ENCODE measurements around the gene GPC5.

Gene GPC5

GRCh38 chr13:91370501-91370900 is 27.9 kb upstream of the GPC5 start:
- Histone ChIP-seq H2AK5ac (ENCODE audit: low read length) (no peak overlapping the region), H3K4ac (ENCODE audit: low read depth, low read length) (no peak overlapping the region), H3K79me1 (ENCODE audit: low read length) (peaks cover 5% of the 10 kb centered on the region), H2BK12ac (ENCODE audit: low read length) (no peak overlapping the region), H3K4me3 (ENCODE audit: low read depth, low read length) (no peak overlapping the region), H3K9ac (ENCODE audit: low read length) (no peak overlapping the region), H3K27ac (ENCODE audit: low read depth, low read length) (no peak overlapping the region), H3K4me1 (ENCODE audit: control insufficient read depth in 1 of 2, insufficient read depth in 2 of 2, low read length in 2 of 2) (peaks cover 5 to 10% of the 10 kb centered on the region in 2 experiments), H2BK120ac (ENCODE audit: insufficient read depth, low read length, poor library complexity) (no peak overlapping the region), H4K91ac (ENCODE audit: low read depth, low read length) (no peak overlapping the region), H3K79me2 (ENCODE audit: control insufficient read depth, insufficient read depth, low read length, poor library complexity) (no peaks in the 10 kb centered on the region), H3K9me3 (ENCODE audit: insufficient read depth, low read depth, low read length) (no peaks in the 10 kb centered on the region), H2BK5ac (ENCODE audit: low read depth, low read length, poor library complexity) (no peak overlapping the region), H3K4me2 (ENCODE audit: low read length) (no peak overlapping the region), H4K12ac (ENCODE audit: low read depth, low read length) (no peak overlapping the region), H3K18ac (ENCODE audit: low read length) (no peak overlapping the region), H3K27me3 (ENCODE audit: insufficient read depth, low read length) (no peaks in the 10 kb centered on the region), H3K23ac (ENCODE audit: low read length) (no peak overlapping the region), H4K8ac (ENCODE audit: low read depth, low read length) (no peak overlapping the region), H3K36me3 (ENCODE audit: control insufficient read depth in 1 of 2, insufficient read depth in 2 of 2, low read length in 2 of 2) (peaks cover 0 to 1% of the 10 kb centered on the region in 2 experiments), H3K14ac (ENCODE audit: low read length) (no peak overlapping the region), H2AFZ (ENCODE audit: insufficient read depth, low read length, poor library complexity) (no peak overlapping the region)
- no peak for DNase-seq
- no CpG with 5 or more reads among the region's 2 CpGs for WGBS (ENCODE audit: extremely low coverage, insufficient coverage, insufficient read length)

GRCh38 chr13:91372911-91373310 is 25.5 kb upstream of the GPC5 start:
- Histone ChIP-seq H4K12ac (ENCODE audit: low read depth, low read length) (no peak overlapping the region), H4K91ac (ENCODE audit: low read depth, low read length) (no peak overlapping the region), H3K36me3 (ENCODE audit: control insufficient read depth in 1 of 2, insufficient read depth in 2 of 2, low read length in 2 of 2) (peaks cover 0 to 1% of the 10 kb centered on the region in 2 experiments), H2BK5ac (ENCODE audit: low read depth, low read length, poor library complexity) (no peak overlapping the region), H3K4me2 (ENCODE audit: low read length) (no peak overlapping the region), H3K23ac (ENCODE audit: low read length) (no peak overlapping the region), H3K27ac (ENCODE audit: low read depth, low read length) (no peak overlapping the region), H3K79me2 (ENCODE audit: control insufficient read depth, insufficient read depth, low read length, poor library complexity) (no peaks in the 10 kb centered on the region), H2AFZ (ENCODE audit: insufficient read depth, low read length, poor library complexity) (no peak overlapping the region), H3K79me1 (ENCODE audit: low read length) (peaks cover 5% of the 10 kb centered on the region), H2BK12ac (ENCODE audit: low read length) (no peak overlapping the region), H3K14ac (ENCODE audit: low read length) (no peak overlapping the region), H3K27me3 (ENCODE audit: insufficient read depth, low read length) (no peaks in the 10 kb centered on the region), H3K4ac (ENCODE audit: low read depth, low read length) (no peak overlapping the region), H3K4me1 (ENCODE audit: control insufficient read depth in 1 of 2, insufficient read depth in 2 of 2, low read length in 2 of 2) (peaks cover 5 to 9% of the 10 kb centered on the region in 2 experiments), H3K18ac (ENCODE audit: low read length) (no peak overlapping the region), H3K9ac (ENCODE audit: low read length) (no peak overlapping the region), H2BK120ac (ENCODE audit: insufficient read depth, low read length, poor library complexity) (no peak overlapping the region), H2AK5ac (ENCODE audit: low read length) (no peak overlapping the region), H4K8ac (ENCODE audit: low read depth, low read length) (no peak overlapping the region), H3K9me3 (ENCODE audit: insufficient read depth, low read depth, low read length) (no peaks in the 10 kb centered on the region), H3K4me3 (ENCODE audit: low read depth, low read length) (no peak overlapping the region)
- DNase-seq = no peak
- WGBS (ENCODE audit: extremely low coverage, insufficient coverage, insufficient read length) = no CpG with 5 or more reads among the region's 3 CpGs

GRCh38 chr13:91375116-91375729 is 23.2 kb upstream of the GPC5 start:
- no peak overlapping the region for H4K91ac ChIP-seq (ENCODE audit: low read depth, low read length)
- no peak overlapping the region for H3K4ac ChIP-seq (ENCODE audit: low read depth, low read length)
- no peaks in the 10 kb centered on the region for H3K79me2 ChIP-seq (ENCODE audit: control insufficient read depth, insufficient read depth, low read length, poor library complexity)
- no peaks in the 10 kb centered on the region for H3K36me3 ChIP-seq (ENCODE audit: control insufficient read depth in 1 of 2, insufficient read depth in 2 of 2, low read length in 2 of 2)
- no peaks in the 10 kb centered on the region for H3K4me1 ChIP-seq (ENCODE audit: control insufficient read depth in 1 of 2, insufficient read depth in 2 of 2, low read length in 2 of 2)
- H2AK5ac ChIP-seq (ENCODE audit: low read length) = no peak overlapping the region
- DNase-seq = peak in 1 of 2 donors; percentile 24
- no peak overlapping the region for H4K12ac ChIP-seq (ENCODE audit: low read depth, low read length)
- H3K4me2 ChIP-seq (ENCODE audit: low read length) = no peak overlapping the region
- no peak overlapping the region for H2BK5ac ChIP-seq (ENCODE audit: low read depth, low read length, poor library complexity)
- H4K8ac ChIP-seq (ENCODE audit: low read depth, low read length) = no peak overlapping the region
- no peak overlapping the region for H3K14ac ChIP-seq (ENCODE audit: low read length)
- H3K27ac ChIP-seq (ENCODE audit: low read depth, low read length) = no peak overlapping the region
- H2BK12ac ChIP-seq (ENCODE audit: low read length) = no peak overlapping the region
- H3K23ac ChIP-seq (ENCODE audit: low read length) = no peak overlapping the region
- no peak overlapping the region for H3K18ac ChIP-seq (ENCODE audit: low read length)
- H3K9me3 ChIP-seq (ENCODE audit: insufficient read depth, low read depth, low read length) = no peaks in the 10 kb centered on the region
- no peak overlapping the region for H2AFZ ChIP-seq (ENCODE audit: insufficient read depth, low read length, poor library complexity)
- H3K79me1 ChIP-seq (ENCODE audit: low read length) = no peaks in the 10 kb centered on the region
- no peak overlapping the region for H3K9ac ChIP-seq (ENCODE audit: low read length)
- H3K4me3 ChIP-seq (ENCODE audit: low read depth, low read length) = no peak overlapping the region
- WGBS (ENCODE audit: extremely low coverage, insufficient coverage, insufficient read length) = no CpG with 5 or more reads among the region's 4 CpGs
- no peaks in the 10 kb centered on the region for H3K27me3 ChIP-seq (ENCODE audit: insufficient read depth, low read length)
- H2BK120ac ChIP-seq (ENCODE audit: insufficient read depth, low read length, poor library complexity) = no peak overlapping the region

DNA sequence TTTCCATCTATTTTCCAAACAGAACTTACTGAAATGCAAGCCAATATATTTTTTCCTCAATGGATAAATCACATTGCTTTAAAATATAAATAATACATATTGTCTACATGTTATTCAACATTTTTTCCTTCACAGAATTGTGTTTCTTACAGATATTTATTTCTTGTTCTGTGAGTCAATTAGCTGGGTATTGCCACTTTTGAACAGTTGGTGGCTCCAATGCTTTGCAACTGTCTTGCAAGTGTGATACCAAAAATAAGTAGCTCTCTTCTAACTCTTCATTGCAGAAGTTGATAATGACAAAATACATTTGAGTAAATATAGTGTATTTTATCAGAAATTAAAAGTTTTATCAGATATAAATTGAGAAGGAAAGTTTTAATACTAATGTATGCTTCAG is 17.1 kb upstream of the GPC5 start:
- Histone ChIP-seq H2BK12ac (ENCODE audit: low read length) (no peak overlapping the region), H3K27me3 (ENCODE audit: insufficient read depth, low read length) (no peaks in the 10 kb centered on the region), H3K27ac (ENCODE audit: low read depth, low read length) (no peak overlapping the region), H3K79me1 (ENCODE audit: low read length) (no peaks in the 10 kb centered on the region), H4K8ac (ENCODE audit: low read depth, low read length) (no peak overlapping the region), H3K9ac (ENCODE audit: low read length) (no peak overlapping the region), H4K12ac (ENCODE audit: low read depth, low read length) (no peak overlapping the region), H3K4ac (ENCODE audit: low read depth, low read length) (no peak overlapping the region), H2AK5ac (ENCODE audit: low read length) (no peak overlapping the region), H3K4me2 (ENCODE audit: low read length) (no peak overlapping the region), H2AFZ (ENCODE audit: insufficient read depth, low read length, poor library complexity) (no peak overlapping the region), H3K9me3 (ENCODE audit: insufficient read depth, low read depth, low read length) (no peaks in the 10 kb centered on the region), H3K18ac (ENCODE audit: low read length) (no peak overlapping the region), H2BK5ac (ENCODE audit: low read depth, low read length, poor library complexity) (no peak overlapping the region), H3K4me1 (ENCODE audit: control insufficient read depth in 1 of 2, insufficient read depth in 2 of 2, low read length in 2 of 2) (no peaks in the 10 kb centered on the region), H3K36me3 (ENCODE audit: control insufficient read depth in 1 of 2, insufficient read depth in 2 of 2, low read length in 2 of 2) (no peaks in the 10 kb centered on the region), H3K14ac (ENCODE audit: low read length) (no peak overlapping the region), H2BK120ac (ENCODE audit: insufficient read depth, low read length, poor library complexity) (no peak overlapping the region), H3K4me3 (ENCODE audit: low read depth, low read length) (no peak overlapping the region), H4K91ac (ENCODE audit: low read depth, low read length) (no peak overlapping the region), H3K23ac (ENCODE audit: low read length) (no peak overlapping the region), H3K79me2 (ENCODE audit: control insufficient read depth, insufficient read depth, low read length, poor library complexity) (no peaks in the 10 kb centered on the region)
- DNase-seq = no peak
